SHP77 (cell line): Measurements from ENCODE around the gene PCBP3.

Experiments
- DNase-seq, 2 experiments: peaks; one replicate each; lab custom pipeline; 2025; lab: John Stamatoyannopoulos, UW

Gene PCBP3

GRCh38 chr21:45931397-45931969, 288.0 kb downstream of the PCBP3 start:
- DNase-seq = no peak

- DNase-seq = no peak
Measured at GRCh38 chr21:45932922-45933502, 289.5 kb downstream of the PCBP3 start.

- DNase-seq = no peak
Measured at GRCh38 chr21:45934085-45934484, 290.6 kb downstream of the PCBP3 start.

GRCh38 chr21:45934554-45934953, 291.0 kb downstream of the PCBP3 start:
- DNase-seq = no peak

- DNase-seq = no peak
Measured at GRCh38 chr21:45935628-45936027, 292.1 kb downstream of the PCBP3 start.

- DNase-seq = no peak
Measured at GRCh38 chr21:45937721-45938452, 294.4 kb downstream of the PCBP3 start.

GRCh38 chr21:45938453-45938755, 294.9 kb downstream of the PCBP3 start:
- no peak for DNase-seq

- DNase-seq = no peak
Measured at GRCh38 chr21:45938811-45939520, 295.4 kb downstream of the PCBP3 start.

GRCh38 chr21:45939521-45940045, 296.1 kb downstream of the PCBP3 start:
- DNase-seq = no peak

- no peak for DNase-seq
Measured at GRCh38 chr21:45940091-45940490, 296.6 kb downstream of the PCBP3 start.

GRCh38 chr21:45940621-45941337, 297.3 kb downstream of the PCBP3 start:
- DNase-seq = no peak

GRCh38 chr21:45941338-45941710, 297.8 kb downstream of the PCBP3 start:
- no peak for DNase-seq

GRCh38 chr21:45941717-45942546, 298.4 kb downstream of the PCBP3 start:
- no peak for DNase-seq

- DNase-seq = no peak
Measured at GRCh38 chr21:45942755-45943629, 299.5 kb downstream of the PCBP3 start.

GRCh38 chr21:45943630-45944540, 300.4 kb downstream of the PCBP3 start:
- no peak for DNase-seq

- DNase-seq = no peak
Measured at GRCh38 chr21:45944601-45945000, 301.1 kb downstream of the PCBP3 start.

- no peak for DNase-seq
Measured at GRCh38 chr21:45945066-45945867, 301.7 kb downstream of the PCBP3 start.

GRCh38 chr21:45945868-45946210, 302.3 kb downstream of the PCBP3 start:
- DNase-seq = no peak
